ENCODE data around the gene LGI4.

The LGI4 gene

DNA sequence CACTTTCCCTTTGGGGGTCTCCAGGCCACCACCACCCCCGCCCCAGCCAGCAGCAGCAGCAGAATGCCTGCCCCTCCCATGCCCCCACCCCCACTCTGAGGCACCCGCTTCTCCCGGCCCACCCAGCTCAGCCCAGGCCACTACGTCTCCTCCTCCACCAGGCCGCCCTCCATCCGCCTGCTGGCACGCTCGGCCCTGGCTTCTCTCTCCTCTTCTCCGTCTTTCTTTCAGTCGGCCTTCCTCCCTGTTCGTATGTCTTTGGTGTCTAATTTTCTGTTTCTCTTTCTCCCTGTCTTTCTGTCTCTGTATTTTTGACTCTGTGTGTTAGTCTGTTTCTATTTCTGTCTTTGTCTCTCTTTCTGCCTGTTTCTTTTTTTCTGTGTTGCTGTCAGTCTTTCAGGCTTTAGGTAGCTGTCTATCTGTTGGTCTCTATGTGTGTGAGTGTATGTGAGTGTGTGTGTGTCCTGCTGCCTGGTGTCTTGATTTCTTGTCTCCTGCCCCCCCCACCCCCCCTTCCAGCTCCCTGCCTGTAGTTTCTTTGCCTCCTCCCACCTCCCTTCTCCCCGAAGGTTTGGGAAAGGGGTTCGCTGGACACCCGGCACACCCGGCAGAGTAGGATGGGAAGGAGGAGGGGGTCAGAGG, at the start of gene LGI4:
Gene LGI4 (minus strand): TSS at position 459 of the 642 bp plus-strand sequence. CDS start 379 bp downstream, at position 80.
- DNase-seq (ENCODE audit: low spot score), result no peak

DNA sequence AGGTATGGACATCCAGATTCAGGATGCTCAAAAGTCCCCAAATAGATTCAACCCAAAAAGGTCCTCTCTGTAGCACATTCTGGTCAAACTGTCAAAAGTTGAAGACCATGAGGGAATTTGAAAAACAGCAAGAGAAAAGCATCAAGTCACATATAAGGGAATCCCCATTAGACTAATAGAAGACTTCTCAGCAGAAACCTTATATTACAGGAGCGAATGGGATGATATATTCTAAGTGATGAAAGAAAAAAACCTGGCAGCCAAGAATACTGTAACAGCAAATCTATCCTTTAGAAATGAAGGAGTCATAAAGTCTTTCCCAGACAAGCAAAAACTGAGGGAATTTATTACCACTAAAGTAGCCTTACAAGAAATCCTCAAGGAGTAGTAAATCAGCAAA, 49.4 kb upstream of the LGI4 start:
- no peak for DNase-seq (ENCODE audit: low spot score)

DNA sequence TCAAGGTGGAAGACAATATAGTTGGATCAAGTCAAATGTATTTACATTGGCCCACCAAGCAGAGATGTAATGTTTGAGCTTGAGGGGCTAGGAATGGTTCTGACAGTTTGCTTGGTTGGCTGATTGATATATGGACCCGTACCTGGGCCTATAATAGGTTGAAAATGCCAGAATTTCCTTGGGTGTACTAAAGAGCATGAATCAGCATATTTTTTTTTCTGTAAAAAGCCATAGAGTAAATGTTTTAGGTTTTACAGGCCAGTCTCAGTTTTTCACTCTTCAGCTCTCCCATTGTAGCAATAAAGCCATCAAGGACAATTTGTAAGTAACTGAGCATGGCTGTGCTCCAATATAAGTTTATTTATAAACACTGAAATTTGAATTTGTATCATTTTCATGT, 46.5 kb upstream of the LGI4 start:
- no peak for DNase-seq (ENCODE audit: low spot score)

DNA sequence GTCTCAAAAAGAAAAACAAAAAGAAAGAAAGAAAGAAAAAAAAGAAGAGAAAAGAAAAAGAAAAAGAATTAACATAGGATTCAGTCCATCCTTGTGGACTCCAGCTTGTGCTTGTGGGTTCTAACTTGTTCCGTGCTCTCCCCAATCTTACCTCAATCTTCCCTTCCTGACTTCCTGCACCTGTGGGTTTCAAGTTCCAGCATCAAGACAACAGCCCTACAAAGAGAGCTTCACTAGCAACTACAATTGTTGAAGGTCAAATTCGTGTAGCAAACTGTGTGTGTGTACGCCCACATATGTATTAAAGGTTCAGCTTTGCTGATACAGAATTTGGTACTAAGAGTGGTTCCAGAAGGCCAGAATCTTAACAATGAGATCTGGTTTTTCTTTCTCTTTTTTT, 45.0 kb upstream of the LGI4 start:
- no peak for DNase-seq (ENCODE audit: low spot score)

DNA sequence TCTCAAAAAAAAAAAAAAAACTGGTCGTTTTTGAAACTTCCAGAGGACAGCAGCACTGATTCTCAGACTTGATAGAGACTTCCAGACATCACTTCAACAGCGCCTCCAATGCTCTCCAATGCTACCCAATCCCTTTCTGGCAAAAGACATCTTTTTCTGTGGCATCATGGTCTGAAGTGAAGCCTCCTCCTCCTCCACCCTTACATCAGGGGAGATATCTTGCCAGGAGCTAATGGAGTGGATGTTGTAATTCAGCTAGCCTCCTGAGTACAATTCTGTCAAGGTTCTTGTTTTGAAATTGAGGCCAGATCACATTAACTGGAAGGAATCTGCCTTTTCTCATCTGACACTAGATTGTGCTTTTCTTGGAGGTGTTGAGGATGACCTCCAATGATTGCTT, 43.8 kb upstream of the LGI4 start:
- no peak for DNase-seq (ENCODE audit: low spot score)

DNA sequence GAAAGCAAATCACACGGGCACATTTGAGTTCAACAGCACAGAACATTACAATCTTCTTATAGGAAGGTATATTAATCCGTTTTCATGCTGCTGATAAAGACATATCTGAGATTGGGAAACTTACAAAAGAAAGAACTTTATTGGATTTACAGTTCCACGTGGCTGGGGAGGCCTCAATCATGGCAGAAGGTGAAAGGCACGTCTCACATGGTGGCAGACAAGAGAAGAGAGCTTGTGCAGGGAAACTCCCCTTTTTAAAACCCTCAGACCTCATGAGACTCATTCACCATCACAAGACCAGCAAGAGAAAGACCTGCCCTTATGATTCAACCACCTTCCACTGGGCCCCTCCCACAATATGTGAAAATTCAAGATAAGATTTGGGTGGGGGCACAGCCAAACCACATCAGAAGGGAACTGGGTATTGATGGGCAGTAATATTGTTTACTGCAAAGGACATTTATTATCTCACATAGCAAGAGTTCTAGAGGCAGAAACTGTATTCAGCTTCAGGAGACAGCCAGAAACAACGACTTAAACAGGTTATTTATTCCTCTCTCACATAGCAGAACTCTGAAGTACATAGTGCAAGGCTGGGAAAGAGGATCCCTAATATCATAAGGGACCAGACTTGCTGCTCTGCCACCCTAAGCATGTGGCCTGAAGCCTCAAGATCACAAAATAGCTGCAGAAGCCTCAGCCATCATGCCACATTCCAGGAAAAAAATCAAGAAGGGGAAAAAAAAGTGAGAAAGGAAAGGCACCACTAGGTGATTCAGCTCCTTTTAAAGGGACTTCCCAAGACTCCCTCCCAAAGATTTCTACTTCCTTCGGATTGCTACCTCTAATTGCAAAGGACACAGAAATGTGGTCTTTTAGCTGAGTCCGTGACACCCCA, 42.8 kb upstream of the LGI4 start:
- no peak for DNase-seq (ENCODE audit: low spot score)

DNA sequence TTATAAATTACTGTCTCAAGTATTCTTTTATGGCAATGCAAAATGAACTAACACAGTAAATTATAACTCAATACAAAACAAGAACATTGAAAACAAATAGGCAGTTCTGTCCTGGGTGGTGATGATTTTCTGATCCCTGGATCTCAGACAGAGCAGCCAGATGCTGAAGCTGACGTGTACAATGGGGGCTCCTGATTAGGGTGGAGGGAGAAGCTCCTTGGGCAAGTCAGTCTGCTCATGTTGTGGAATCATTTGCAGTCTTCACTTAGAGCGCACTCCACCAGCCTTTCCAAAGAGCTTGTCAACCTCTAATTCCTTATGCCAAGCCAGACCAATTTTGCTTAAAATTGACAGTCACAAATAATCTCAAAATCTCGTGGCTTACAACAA, 41.3 kb upstream of the LGI4 start:
- no peak for DNase-seq (ENCODE audit: low spot score)

DNA sequence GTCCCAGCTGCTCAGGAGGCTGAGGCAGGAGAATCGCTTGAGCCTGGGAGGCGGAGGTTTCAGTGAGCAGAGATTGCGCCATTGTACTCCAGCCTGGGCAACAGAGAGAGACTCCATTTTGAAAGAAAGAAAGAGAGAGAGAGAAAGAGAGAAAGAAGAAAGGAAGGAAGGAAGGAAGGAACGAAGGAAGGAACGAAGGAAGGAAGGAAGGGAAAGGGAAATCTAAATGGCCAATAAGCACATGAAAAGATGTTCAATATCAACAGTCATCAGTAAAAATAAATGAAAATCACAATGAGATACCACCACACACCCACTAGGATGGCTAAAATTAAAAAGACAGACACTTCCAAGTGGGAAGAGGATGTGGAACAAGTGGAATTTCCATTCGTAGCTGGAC, 39.4 kb upstream of the LGI4 start:
- DNase-seq (ENCODE audit: low spot score), result no peak

DNA sequence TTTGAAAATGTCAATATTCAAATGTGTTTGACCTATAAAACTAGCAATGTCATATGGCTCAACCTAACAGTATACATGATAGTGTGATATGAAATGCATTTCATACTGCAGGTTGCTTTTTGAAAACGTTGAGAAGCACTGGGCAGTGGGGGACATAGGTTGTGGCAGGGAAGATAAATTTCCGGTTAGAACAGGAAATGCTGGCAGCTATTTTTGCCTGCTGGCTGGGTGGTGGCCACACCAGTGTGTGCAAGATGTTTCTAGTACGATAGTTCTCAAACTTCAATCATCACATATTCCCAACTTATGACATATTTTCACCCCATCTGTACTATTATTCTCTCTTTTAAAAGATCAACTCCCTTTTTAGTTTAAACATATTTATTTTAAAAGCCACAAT, 36.9 kb upstream of the LGI4 start:
- DNase-seq (ENCODE audit: low spot score), result no peak

DNA sequence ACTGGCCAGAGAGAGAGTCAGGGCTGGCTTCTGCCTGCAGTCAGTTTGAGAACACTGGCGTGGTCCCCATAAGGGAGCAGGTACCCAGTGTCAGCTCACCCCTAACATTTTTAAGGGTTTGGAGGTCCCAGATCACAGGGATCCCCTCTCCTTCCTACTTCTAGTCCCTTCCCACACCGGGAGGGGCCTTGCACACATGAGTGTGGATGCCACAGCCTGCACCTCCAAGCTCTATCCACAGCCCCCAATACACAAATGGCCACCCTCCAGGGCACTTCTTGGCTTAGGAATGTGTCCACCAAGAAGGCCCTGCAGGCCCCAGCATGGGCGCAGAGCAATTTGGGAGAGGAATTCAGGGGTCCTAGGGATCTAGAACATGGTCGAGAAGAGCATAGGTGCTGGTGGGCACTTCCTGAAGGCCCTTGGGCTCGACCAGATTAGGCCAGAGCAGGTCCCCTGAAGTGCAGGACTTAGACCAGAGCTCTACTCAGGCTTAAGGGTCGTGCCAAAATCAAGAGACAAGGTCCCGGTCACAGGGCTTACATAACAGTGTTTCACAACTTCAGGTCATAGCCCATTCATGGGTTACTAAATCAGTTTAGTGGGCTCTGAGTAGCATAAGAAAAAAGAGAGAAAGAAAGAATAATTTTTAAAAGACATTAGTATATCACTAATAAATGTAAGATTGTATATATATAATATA, 35.7 kb upstream of the LGI4 start:
- no peak for DNase-seq (ENCODE audit: low spot score)

DNA sequence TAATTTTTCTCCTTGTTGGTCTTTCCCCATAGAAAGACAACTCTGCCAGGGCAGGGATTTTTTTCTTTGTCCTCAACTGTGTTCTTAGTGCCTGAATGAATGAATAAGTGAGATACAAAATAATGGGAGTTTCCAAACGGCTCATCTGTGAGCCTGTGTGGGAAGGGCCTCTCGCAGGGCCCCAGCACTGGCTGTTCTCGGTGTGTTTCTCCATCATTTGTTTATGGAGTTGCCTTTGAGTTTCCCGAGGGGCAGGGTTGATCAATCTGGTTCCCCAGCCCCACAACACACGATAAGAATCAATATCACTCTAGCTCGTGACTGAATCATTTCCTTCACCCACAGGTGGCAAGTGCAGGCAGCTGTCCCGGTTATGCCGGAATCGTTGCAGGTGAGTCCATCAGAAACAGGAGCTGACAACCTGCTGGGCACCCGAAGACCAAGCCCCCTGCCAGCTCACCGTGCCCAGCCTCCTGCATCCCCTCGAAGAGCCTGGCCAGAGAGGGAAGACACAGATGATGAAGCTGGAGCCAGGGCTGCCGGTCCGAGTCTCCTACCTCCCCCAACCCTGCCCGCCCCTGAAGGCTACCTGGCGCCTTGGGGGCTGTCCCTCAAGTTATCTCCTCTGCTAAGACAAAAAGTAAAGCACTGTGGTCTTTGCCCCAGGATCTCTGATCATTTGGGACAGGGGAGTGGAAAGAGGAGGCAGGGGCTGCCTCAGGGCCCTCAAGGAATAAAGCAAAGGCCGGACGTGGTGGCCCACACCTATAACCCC, 34.5 kb upstream of the LGI4 start:
- DNase-seq (ENCODE audit: low spot score), result no peak

DNA sequence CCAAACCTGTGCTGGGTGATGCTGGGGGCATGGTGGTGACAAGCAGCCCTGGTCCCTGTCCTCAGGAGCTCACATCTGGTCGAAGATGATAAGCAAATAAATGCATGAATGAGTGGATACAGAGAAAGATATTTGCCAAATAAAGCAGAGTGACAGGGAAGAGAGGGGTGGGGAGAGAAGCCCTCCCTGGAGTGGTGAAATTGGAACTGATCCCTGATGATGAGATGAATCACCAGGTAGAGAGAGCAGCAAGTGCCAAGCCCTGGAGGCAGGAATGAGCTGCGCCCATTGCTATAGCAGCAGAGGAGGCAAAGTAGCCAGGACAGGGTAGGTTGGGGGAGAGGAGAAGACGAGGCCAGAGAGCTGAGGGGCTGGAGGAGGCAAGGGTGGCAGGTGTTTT, 33.3 kb upstream of the LGI4 start:
- no peak for DNase-seq (ENCODE audit: low spot score)

DNA sequence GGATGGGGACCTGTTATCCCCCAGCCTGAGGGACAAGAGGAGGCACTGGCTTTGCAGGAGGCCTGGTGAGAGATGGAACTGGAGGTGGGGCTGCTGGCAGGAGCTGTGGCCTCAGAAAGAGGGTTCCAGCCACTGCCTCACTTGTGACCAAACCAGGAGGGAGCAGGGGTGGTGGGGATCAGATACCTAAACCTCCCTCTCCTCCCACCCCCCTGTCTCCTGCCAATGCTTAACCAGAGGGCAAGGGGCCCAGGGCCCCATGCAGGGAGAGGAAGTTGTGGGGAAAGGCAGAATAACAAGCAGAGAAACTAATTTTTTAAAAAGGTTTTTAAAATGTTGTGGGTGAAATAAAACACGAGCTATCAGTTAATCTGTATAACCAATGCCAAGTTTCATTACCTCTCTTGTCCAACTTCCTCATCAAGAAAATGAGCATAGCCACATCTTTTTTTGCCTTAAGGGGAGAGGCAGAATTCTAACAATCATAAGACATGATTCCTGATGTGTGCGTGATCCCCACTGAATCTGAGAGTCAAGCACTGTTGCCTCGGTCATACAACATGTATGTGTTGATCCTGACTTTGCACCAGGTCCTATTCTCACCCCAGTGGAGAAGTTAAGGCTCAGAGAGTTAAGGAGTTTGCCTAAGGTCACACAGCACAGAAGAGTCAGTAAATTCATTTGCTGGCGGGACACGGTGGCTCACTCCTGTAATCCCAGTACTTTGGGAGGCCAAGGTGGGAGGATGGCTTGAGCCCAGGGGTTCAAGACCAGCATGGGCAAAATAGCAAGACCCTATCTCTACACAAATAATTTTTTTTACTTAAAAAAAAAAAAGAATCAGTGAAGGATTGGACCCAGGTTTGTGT, 32.6 kb upstream of the LGI4 start:
- no peak for DNase-seq (ENCODE audit: low spot score)

DNA sequence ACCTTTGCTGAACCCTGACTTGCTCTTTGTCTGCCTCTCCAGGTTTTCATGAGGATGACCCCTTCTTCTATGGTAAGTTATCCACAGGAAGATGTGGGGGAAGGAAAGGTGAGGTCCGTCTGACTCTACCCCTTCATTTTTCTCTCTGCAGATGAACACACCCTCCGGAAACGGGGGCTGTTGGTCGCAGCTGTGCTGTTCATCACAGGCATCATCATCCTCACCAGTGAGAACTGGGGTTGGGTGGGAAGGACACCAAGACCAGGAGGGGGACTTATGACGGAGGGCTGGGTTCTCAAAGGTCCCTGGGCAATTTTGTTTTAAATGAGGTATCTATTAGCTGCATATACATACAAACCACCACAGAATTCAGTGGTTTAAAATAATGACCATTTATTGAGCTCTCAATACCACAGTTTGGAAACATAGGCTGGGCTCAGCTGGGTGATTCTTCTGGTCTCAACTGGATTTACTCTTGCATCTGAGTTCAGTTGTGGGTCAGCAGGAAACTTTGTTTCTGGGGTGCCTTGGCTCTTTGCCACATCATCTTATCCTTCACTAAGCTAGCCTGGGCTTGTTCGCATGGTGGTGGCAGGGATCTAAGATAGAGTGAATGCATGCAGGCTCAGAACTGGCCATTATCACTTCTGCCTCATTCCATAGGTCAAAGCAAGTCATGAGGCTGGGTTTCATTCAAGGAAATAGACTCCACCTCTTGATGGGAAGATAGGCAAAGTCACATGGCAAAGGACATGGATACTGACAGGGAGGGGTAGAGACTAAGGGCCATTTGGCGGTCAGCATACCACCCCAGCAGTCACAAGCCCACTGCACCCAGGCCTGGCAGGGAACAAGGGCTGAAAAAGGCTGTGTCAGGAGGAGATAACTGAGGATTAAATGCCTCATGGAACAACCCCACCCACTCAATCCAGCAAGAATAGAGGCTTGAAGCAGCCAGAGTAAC, 31.5 kb upstream of the LGI4 start:
- DNase-seq (ENCODE audit: low spot score), result no peak

DNA sequence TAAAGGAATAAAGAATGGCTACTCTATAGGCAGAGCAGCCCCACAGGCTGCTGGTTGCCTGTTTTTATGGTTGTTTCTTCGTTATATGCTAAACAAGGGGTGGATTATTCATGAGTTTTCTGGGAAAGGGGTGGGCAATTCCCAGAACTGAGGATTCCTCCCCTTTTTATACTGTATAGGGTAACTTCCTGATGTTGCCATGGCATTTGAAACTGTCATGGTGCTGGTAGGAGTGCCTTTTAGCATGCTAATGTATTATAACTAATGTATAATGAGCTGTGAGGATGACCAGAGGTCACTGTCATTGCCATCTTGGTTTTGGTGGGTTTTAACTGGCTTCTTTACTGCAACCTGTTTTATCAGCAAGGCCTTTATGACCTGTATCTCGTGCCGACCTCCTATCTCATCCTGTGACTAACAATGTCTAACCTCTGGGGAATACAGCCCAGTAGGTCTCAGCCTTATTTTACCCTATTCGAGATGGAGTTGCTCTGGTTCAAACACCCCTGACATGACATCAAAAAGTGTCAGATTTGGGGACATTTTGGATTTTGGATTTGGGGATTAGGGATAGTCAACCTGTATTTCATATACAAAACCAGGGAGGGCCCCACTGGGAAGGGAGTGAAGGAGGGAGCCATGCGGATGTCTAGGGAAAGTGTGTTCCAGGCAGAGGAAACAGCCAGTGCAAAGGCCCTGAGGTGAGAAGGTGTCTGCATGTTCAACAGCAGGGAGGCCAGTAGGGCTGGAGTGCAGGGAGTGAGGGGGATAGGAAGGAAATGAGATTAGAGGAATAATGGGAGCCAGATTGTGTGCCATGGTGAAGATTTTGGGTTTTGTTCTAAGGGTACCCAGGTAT, 30.6 kb upstream of the LGI4 start:
- DNase-seq (ENCODE audit: low spot score), result no peak

DNA sequence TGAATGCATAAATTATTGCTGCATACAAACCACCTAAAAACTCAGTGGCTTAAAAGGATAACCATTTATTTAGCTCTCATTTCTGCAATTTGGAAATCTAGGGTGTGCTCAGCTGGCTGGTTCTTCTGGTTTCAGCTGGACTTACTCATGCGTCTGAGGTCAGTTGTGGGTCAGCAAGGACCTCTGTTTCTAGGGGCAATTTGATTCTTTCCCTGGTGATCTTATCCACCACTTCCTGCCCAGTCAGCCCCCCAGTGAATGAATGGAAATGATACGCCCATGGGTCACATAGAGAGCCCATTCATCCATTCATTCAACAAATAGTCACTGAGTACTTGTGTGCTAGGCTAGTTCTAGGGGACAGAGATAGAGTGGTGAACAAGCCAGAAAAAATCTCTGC, 29.6 kb upstream of the LGI4 start:
- DNase-seq (ENCODE audit: low spot score), result peak; percentile 74

DNA sequence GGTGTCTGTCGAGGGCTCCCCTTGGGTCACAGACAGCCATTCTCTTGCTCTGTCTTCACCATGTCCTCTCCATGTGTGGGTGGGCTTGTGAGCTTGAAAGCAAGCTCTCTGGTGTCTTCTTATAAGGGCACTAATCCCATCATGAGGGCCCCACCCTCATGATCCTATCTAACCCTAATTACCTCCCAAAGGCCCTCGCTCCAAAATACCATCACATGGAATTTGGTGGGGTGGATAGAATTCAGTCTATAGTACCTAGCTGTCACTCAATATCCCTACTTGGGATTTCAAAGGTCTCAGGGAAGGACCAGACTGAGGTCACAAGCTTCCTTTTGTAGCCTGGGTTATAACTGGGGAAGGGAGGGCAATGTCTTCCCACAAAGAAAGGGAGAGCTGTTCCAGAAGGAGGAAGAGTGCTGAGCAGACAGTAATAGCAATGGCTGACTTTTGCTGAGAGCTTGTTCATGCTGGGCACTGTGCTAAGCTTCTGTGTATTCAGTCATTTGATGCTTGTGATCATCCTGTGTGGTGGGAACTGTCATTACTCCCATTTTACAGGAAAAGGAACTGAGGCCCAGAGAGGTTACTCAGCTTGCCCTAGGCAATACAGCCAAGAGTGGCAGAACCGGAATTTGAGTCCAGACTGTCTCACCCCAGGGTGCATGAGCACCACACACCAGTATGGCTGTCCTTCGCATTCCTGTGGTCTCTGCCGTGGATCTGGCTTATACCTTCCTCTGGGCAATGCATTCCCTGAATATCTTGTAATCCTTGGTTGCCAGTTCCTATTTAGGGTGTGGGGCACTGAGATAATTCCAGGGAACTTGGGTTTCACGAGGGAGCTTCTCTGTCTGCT, 27.8 kb upstream of the LGI4 start:
- DNase-seq (ENCODE audit: low spot score), result peak; percentile 68

DNA sequence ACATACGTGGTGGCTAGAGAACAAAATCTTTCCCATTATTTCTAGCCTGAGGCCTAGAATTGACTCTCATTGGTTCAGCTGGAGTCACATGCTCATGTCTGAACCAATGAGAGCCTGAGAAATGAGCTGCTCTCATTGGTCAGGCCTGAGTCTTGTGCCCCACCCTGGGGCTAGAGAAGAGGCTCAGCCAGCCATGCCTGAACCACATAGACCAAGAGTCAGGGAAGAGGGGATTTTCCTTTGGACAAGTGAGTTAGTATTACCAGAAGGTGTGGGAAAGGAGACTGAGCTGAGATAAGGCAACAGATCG, 26.5 kb upstream of the LGI4 start:
- DNase-seq (ENCODE audit: low spot score), result no peak

All from SW480 (cell line).